Breast epithelium (tissue), 4 donors: Measurements from ENCODE around the gene TRERF1. TPM values are rescaled to one million over a fixed set of nuclear protein-coding genes. Genes with fewer than 3 reads are reported as not detected.

Experiments
- DNase-seq, 2 donors: peaks; one replicate each; pipeline ENCODE4 v3.0.0-alpha.2; 2019; ENCODE audit warnings: low spot score in 2 of 2
- H3K27ac ChIP-seq, 2 donors: fragments of 200-600 bp; sonication (generic) in 1 of 2; one replicate each; pipeline ENCODE4 v1.5.1; 2016 to 2019; ENCODE audit warnings: mild to moderate bottlenecking in 1 of 2
- H3K27me3 ChIP-seq, 2 donors: fragments of 200-600 bp; sonication (generic) in 1 of 2; one replicate each; pipeline versions ENCODE4 v1.5.1 to v1.6.0; 2017 to 2019; ENCODE audit warnings: control low read depth in 1 of 2, mild to moderate bottlenecking in 1 of 2
- H3K36me3 ChIP-seq: fragments of 200-600 bp; one replicate; pipeline ENCODE4 v1.5.1; 2019
- H3K4me1 ChIP-seq, 2 donors: fragments of 200-600 bp; sonication (generic); one replicate each; pipeline ENCODE4 v1.5.1; 2016 to 2019; ENCODE audit warnings: control low read depth in 1 of 2
- H3K4me3 ChIP-seq, 3 donors: fragments of 200-600 bp; sonication (generic); 1 replicate in 2 of 3; 2 replicates in 1 of 3; pipeline ENCODE4 v1.5.1; 2016 to 2019; ENCODE audit warnings: mild to moderate bottlenecking in 3 of 3, moderate library complexity in 2 of 3
- H3K9me3 ChIP-seq, 2 donors: fragments of 200-600 bp; sonication (generic) in 1 of 2; one replicate each; pipeline ENCODE4 v1.5.1; 2016 to 2019; ENCODE audit warnings: control low read depth in 1 of 2
- POLR2A ChIP-seq: fragments of 450-650 bp; IDR thresholded peaks from one replicate; pipeline ENCODE4 v1.6.1; 2016; ENCODE audit warnings: antibody characterized with exemption, mild to moderate bottlenecking, moderate library complexity
- POLR2AphosphoS5 ChIP-seq, 3 donors: sonication (generic); formaldehyde crosslinking; IDR thresholded peaks; one replicate each; pipeline ENCODE4 v1.6.1; 2017; ENCODE audit warnings: antibody characterized with exemption in 3 of 3
- intact Hi-C: fragments of 100-400 bp; cut with DNase I; formaldehyde crosslinking; loops from one replicate; pipeline ENCODE4 v1.15.1; 2023; ENCODE audit warnings: low total_unique reads
- total RNA-seq, 3 donors: library from RNA; depleted of rRNA; stranded (reverse); fragments of >200 nt; gene quantifications; one replicate each; pipeline ENCODE4 v1.1.0, GENCODE V29; 2016
- TF ChIP-seq, protein P1 (sequence below), 3 donors: fragments of 450-650 bp; IDR thresholded peaks; one replicate each; pipeline ENCODE4 v1.5.1; 2016 to 2017; ENCODE audit warnings: antibody characterized with exemption in 3 of 3, mild to moderate bottlenecking in 3 of 3, moderate library complexity in 3 of 3

TRERF1 gene
- total RNA-seq, 3 donors from 2014 or later: 3.9 to 5.4 (median 4.1) TPM

DNA sequence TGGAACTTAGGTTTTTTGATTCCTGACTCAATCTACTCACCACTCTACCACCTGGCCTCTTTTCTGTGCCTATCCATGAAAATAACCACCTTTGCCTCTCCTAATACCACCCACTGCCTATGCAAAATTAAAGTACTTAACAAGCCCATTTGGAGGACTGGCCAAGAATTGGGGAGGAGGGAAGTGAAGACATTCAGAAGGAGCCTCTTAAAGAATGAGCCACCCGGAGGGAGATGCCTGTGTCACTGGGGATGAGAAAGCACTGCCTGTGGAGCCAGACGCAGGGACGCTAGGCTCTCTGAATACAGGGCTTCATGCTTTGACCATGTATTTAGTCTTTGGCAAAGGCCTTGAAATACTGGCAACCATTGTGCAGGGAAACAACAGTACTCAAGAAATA is 194.1 kb downstream of the TRERF1 start:
- no peak for DNase-seq
- intact Hi-C loops: loop anchor here (5.0 kb wide), 1 partner anchor 1185 kb away; the partner anchor contains the start of genes NFYA and OARD1

DNA sequence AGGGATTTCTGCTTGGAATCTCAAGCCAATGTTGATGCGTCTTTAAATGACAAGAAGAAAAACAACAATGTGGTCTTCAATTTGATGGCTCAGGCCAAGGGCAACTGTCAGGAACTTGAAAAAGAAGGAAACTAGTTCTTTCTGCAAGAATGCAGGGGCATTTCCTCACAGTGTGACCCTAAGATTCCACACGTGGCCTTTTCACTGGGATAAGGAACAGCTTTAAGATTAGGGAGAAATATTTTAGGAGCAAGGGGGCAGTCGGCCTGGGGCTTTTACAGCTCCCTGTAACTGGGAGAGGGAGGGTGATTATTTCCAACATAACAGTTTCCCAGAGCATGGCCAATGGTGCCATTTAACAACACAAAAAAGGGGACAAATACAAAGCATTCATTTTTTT is 194.7 kb downstream of the TRERF1 start:
- TF ChIP-seq POLR2AphosphoS5 (IDR thresholded peaks at IDR 0.05) (no peak), POLR2A (no peak)
- TF ChIP-seq, protein P1, sequence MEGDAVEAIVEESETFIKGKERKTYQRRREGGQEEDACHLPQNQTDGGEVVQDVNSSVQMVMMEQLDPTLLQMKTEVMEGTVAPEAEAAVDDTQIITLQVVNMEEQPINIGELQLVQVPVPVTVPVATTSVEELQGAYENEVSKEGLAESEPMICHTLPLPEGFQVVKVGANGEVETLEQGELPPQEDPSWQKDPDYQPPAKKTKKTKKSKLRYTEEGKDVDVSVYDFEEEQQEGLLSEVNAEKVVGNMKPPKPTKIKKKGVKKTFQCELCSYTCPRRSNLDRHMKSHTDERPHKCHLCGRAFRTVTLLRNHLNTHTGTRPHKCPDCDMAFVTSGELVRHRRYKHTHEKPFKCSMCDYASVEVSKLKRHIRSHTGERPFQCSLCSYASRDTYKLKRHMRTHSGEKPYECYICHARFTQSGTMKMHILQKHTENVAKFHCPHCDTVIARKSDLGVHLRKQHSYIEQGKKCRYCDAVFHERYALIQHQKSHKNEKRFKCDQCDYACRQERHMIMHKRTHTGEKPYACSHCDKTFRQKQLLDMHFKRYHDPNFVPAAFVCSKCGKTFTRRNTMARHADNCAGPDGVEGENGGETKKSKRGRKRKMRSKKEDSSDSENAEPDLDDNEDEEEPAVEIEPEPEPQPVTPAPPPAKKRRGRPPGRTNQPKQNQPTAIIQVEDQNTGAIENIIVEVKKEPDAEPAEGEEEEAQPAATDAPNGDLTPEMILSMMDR (IDR thresholded peaks at IDR 0.05): no peak
- Histone ChIP-seq H3K4me3 (no peak overlapping the region), H3K9me3 (no peaks in the 10 kb centered on the region), H3K27me3 (no peaks in the 10 kb centered on the region), H3K27ac (no peak overlapping the region), H3K4me1 (peaks cover 0 to under 1% of the 10 kb centered on the region in 2 donors), H3K36me3 (no peaks in the 10 kb centered on the region)
- intact Hi-C loops: loop anchor here (5.0 kb wide), 1 partner anchor 1185 kb away; the partner anchor contains the start of genes NFYA and OARD1
- DNase-seq: no peak

More for the DNA sequence above, 194.1 kb downstream of the TRERF1 start:
- Histone ChIP-seq H3K36me3 (no peaks in the 10 kb centered on the region), H3K4me3 (no peak overlapping the region), H3K9me3 (no peaks in the 10 kb centered on the region), H3K27me3 (no peaks in the 10 kb centered on the region), H3K27ac (peak overlapping the region in 1 of 2 donors; percentile 17), H3K4me1 (no peaks in the 10 kb centered on the region)
- TF ChIP-seq POLR2AphosphoS5 (IDR thresholded peaks at IDR 0.05) (no peak), POLR2A (no peak)
- TF ChIP-seq, protein P1 (IDR thresholded peaks at IDR 0.05): no peak

DNA sequence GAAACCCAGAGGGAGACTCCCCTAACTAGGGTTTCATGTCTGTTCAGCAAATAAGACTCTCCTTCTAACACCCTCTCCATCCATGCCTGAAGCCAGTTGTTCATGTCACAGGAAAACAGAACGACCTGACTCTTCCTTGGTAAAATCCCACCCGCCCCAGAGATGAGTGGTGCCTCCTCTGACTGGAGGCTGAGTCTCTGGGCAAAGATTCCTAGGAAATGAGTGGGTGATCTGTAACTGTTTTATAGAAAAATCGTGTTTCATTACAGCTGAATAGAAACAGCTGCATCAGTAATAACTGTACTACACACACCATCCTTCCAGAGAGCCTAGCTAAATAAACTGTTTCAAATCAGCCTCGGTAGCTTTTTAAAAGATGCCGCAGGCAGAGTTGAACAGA is 196.7 kb downstream of the TRERF1 start:
- no peak for DNase-seq
- H3K4me1 ChIP-seq: peaks cover 0 to 5% of the 10 kb centered on the region in 2 donors
- TF ChIP-seq, protein P1 (IDR thresholded peaks at IDR 0.05): no peak
- no peak for TF ChIP-seq POLR2A
- TF ChIP-seq POLR2AphosphoS5 (IDR thresholded peaks at IDR 0.05): no peak
- H3K36me3 ChIP-seq: no peaks in the 10 kb centered on the region
- no peaks in the 10 kb centered on the region for H3K9me3 ChIP-seq
- peak overlapping the region in 1 of 2 donors; percentile 25 for H3K27ac ChIP-seq
- H3K4me3 ChIP-seq: no peak overlapping the region
- no peaks in the 10 kb centered on the region for H3K27me3 ChIP-seq
- intact Hi-C loops: loop anchor here (5.0 kb wide), 1 partner anchor 1183 kb away; the partner anchor contains the start of genes NFYA and OARD1

DNA sequence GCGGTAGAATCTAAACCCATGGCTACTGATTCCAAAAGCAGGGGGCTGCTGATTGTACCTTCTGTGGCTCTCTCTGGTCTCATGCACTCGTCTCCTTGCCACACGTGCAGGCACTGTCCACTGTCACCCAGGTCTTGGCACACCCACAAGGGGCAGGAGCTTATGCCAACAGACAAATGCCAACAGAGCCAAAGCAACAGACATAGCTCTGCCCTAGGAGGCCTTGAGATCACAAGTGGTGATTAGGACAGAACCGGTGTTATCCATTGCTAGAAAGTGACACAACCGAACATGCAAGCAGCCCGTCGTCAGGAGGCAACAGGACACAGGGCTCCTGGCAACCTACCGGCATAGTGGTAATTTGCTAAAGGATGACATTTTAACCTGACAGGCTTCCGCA is 197.2 kb downstream of the TRERF1 start:
- DNase-seq: no peak
- no peaks in the 10 kb centered on the region for H3K36me3 ChIP-seq
- H3K27ac ChIP-seq: peak overlapping the region in 1 of 2 donors; percentile 25
- H3K4me1 ChIP-seq: peaks cover 0 to 5% of the 10 kb centered on the region in 2 donors
- no peaks in the 10 kb centered on the region for H3K9me3 ChIP-seq
- TF ChIP-seq POLR2AphosphoS5 (IDR thresholded peaks at IDR 0.05) (no peak), POLR2A (no peak)
- TF ChIP-seq, protein P1 (IDR thresholded peaks at IDR 0.05): no peak
- H3K4me3 ChIP-seq: no peak overlapping the region
- H3K27me3 ChIP-seq: no peaks in the 10 kb centered on the region
- intact Hi-C loops: no loop called here

DNA sequence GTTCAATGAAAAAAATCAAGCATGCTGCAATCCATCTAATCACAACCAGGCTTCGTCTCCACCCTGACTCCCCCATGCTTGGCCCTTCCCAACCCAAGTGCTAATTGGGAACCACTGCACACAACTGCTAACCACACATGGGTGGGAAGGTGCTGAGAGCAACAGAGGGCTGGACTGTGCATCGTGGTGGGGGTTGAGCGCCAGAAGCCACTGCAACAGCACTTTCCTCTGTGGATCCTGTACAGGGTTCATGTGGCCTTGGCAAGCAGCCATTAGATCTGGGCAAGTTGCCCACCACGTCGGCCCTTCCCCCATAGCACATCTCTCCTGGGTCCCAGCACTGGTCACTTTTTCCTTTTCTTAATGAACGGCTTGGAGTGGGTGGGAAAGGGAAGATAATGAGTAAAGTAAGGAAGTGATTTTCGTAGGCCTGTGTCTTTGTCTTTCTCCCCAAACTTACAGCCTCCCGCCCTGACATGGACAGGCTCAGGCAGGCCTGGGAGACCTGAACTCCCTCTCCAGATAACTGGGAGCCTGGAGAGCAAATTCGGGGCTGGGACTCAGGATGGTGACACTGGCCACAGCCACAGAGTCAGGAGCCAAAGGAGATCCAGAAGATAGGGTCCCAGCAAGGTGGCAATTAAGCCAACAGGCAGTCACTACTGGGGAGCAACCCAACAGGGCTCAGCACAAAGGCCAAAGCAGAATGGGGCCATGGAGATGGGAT is 199.7 kb downstream of the TRERF1 start:
- Histone ChIP-seq H3K9me3 (no peaks in the 10 kb centered on the region), H3K4me3 (peak overlapping the region in 1 of 3 donors; percentile 5), H3K4me1 (peaks cover 0 to 5% of the 10 kb centered on the region in 2 donors), H3K27ac (peak overlapping the region; percentile 54 to 86), H3K27me3 (no peaks in the 10 kb centered on the region), H3K36me3 (no peaks in the 10 kb centered on the region)
- TF ChIP-seq, protein P1 (IDR thresholded peaks at IDR 0.05): no peak
- TF ChIP-seq POLR2A: no peak
- peak in 2 of 3 donors; percentile 14 to 55 for TF ChIP-seq POLR2AphosphoS5 (IDR thresholded peaks at IDR 0.05)
- DNase-seq: no peak
- intact Hi-C loops: no loop called here
